HG03354 (cell line): Measurements from ENCODE around the gene DOCK3.
"Not testable (repeated sequence)": the region's sequence is repeated elsewhere in the genome, so short reads cannot be mapped to it uniquely, and the experiment has no call there.

Experiments
- ATAC-seq: cut with Tn5 transposase; IDR thresholded peaks from one replicate; pipeline ENCODE4 v1.9.1; 2021; ENCODE audit warnings: mild to moderate bottlenecking; ENCODE audit not compliant: unreplicated experiment, poor library complexity, severe bottlenecking

The DOCK3 gene

DNA sequence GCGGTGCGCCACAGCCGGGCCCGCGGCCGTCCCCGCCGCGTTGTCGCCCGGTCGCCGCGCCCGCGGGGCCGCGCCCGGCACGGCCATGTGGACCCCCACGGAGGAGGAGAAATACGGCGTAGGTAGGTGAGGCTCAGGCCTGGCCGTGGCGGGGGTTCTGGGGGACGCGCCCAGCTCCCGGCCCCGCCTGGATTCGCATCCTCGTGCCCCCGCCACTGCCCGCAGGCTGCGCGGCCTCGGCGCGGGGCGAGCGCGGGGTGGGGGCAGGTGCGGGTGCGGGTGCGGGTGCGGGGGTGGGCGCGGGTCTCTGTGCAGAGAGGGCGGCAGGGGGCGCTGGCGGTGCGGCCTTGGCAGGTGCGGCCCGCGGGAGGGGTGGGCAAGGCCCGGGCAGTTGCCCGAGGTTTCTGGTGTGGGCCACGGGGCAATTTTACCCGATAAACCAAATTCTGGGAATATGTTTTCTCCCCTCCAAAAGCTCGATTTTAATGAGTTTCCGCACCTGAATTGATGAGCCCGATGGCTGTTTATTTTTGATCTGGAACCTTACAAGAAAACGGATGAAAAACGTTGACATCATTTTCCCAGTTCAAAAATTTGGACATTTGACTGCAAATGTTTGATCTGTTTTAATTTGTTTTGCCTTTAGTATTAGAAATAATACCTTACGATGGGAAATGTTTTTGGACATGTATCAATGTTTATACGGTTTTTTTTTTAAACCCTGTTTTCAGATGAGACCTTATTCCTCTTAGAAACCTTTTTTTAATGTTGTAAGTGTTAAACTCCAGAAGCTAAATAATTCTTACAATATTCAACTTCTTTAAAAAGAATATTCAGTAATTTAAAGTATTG is 678 bp downstream of the DOCK3 start:
- ATAC-seq: no peak

DNA sequence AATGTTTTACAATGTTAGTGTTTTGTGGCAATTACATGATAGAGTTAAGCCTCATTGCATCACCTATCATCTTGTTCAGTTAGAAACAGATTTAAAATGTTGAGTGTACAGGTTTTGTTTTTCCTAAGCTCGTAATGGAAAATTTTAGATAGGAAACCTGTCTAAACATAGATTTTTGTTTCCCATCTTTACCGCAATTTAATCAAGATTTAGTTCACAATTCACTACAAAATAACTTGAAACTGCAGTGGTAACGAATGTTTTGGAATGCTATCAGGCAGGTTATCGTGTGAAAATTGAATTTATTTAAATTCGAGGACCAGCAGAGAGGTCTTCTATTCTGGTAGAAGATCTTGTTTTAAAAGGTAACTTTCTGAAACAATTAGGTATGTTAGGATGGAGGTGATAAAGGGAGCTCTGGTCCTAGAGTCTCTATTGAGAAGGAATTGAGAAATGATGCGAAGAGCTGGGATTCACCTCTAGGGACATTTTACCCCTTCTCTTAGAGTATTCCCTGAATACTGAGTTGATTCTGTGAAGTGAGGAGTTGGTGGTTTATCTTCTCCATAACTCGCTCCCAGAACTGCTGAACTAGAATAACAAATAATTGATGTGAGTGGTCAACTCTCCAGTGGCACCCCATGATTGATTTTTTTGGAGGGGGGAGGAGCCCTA is 1.4 kb downstream of the DOCK3 start:
- ATAC-seq: no peak

DNA sequence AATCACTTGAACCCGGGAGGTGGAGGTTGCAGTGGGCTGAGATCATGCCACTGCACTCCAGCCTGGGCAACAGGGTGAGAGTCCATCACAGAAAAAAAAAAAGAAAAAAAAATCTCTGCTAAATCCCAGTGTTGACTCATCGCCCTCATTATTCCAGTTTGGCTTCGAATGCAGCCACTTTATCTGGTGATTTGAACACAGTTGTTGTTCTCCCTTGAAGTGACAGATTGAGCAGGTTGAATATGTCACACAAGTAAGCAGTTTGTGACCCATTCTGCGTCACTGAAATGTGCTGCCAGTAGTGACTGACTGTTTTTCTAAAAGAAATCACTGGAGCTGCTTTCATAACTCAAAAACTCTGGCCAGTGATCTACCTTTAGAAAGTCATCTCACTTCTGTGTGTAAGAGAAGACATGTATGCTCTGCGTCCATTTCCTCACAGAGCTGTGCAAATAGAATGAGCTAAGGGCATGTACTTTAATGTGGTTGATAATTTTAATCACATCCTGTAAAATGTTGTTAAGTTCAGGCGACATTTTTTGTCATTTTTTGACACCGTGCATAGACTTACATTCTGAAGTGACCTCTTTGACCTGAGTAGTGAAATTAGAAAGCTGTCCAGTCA is 12.5 kb downstream of the DOCK3 start:
- no peak for ATAC-seq

DNA sequence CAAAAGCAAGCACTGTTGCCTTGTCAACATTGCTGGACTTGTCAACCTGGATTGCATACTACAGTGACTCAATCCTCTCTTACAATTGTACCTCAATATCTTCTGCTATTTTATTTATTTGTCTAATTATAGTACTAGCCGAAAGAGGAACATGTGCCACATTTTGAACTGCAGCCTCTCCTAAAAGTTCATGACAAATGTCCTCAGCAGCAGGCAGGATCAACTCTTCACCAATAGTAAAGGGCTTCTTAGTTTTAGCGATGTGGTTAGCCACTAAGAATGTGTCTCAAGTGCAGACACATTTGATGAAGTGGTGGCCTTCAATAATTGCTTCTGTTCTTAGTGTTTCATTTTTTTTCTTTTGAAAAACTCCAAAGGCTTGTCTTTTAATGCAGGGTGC is 13.2 kb downstream of the DOCK3 start:
- no peak for ATAC-seq

DNA sequence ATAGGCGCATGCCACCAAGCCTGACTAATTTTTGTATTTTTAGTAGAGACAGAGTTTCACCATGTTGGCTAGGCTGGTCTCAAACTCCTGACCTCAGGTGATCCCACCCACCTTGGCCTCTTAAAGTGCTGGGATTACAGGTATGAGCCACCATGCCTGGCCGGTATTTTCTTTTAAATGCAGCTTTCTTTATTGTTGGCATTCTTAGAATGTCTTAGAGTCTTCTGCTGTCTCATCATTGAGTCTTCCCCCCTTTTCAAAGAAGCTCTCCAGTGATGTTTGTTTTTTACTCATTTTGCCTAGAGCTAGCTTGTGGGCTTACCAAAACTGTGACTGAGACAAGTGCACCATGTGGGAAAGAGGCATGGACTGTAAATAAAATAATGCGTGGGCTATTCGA is 13.9 kb downstream of the DOCK3 start:
- ATAC-seq: not testable (repeated sequence)

DNA sequence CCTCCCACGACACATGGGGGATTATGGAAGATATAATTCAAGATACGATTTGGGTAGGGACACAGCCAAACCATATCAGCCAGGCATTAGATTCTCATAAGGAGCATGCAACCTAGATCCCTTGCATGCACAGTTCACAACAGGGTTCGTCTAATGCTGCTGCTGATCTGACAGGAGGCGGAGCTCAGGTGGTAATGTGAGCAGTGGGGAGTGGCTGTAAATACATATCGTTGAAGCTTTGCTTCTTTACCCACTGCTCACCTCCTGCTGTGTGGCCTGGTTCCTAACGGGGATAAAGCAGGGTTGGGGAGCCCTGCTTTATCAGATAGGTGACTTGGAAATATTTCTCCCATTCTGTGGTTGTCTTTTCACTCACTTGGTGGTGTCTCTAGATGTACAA is 14.8 kb downstream of the DOCK3 start:
- ATAC-seq: no peak

DNA sequence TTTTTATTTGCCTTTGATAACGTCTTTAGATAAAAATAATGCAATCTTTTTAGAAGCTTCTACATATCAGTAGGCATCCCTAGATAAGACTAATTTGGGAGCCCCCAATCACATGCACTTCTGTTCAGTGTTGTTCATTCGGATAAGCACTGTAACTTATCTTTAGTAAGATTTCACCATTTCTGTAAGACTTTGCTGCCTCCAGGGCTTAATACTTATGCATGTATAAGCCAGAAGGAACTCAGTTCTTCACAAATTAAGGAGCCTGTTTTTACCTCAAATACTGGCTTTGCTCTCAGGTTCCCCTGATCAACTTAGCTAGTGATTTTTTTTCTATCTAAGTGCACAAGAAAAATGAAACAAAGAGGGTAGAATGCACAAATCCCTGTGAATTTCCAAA is 20.3 kb downstream of the DOCK3 start:
- ATAC-seq: no peak

DNA sequence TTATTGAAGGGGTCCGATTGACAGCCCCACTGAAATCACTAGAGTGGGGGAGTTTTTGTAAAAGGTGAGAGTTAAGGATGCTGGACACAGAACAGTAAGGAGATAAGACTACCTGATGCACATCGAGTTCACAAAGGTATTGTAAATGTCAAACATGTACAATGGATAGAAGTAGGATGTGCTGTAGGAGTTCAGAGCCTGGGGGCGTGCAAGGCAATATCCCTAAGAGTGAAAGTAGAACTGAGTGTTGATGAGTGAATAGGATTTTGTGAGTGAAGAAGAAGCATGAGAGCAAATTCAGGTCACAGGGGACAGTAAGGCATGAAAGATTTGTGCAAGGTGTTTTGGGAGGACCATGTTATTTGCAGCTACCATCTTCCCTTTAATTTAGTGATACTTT is 21.5 kb downstream of the DOCK3 start:
- no peak for ATAC-seq

DNA sequence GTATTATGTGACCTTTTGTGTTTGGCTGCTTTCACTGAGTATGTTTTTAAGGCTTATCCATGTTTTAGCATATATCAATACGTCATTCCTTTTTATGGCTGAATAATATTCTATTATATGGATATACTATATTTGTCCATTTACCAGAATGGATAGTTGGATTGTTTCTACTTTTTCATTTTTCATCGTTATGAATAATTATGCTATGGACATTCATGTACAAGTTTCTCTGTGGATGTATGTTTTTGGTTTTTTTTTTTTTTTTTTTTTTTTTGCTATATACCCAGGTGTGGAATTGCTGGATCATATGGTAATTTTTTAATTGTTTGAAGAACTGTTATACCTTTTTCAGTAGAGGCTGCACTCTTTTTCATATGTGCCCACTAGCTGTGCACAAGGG is 23.5 kb downstream of the DOCK3 start:
- no peak for ATAC-seq

DNA sequence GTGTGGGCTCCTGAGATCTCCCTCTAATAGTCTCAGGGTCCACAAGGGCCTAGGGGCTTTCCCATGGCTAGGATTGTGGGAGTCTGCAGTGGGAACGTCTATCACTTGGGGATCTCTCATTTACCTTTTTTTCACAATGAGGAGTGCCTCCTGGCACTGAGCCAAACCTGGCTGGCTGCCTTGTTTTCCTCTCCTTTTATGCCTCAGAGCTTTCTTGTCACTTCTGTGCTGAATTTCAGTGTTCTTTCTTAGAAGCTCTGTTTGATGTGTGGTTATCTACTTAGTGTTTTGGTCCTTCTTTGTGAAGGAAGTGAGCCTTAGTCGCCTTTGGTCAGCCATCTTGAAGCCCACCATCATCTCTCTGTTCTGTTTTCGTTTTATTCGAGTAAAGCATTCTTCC is 33.9 kb downstream of the DOCK3 start:
- ATAC-seq: no peak

DNA sequence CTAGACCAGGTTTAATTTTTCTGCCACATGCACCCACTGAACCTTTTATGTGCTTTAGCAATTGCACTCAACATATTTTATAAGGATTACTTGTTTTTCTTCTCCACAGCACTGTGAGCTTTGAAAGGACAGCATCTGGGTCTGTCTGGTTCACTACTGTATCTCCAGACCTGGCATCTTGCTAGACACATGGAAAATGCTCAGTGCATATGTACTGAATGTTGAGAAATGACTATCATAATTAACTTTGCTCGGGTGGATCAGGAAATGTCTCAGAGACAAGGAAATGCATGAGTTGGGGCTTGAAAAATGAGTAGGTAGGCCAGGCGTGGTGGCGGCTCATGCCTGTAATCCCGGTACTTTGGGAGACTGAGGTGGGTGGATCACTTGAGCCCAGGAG is 40.2 kb downstream of the DOCK3 start:
- no peak for ATAC-seq

DNA sequence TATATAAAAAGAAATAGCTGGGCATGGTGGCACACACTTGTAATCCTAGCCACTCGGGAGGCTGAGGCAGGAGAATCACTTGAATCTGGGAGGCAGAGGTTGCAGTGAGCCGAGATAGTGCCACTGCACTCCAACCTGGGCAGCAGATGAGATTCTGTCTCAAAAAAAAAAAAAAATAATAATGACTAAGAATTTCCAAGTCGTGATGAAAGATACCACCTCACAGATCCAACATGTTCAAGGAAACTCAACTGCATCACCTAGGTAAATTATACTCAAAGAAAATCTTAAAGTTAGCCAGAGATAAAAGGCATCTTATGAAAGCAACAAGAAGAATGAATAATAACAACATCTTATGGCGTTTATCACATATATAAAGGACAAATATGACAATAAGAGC is 50.1 kb downstream of the DOCK3 start:
- no peak for ATAC-seq

DNA sequence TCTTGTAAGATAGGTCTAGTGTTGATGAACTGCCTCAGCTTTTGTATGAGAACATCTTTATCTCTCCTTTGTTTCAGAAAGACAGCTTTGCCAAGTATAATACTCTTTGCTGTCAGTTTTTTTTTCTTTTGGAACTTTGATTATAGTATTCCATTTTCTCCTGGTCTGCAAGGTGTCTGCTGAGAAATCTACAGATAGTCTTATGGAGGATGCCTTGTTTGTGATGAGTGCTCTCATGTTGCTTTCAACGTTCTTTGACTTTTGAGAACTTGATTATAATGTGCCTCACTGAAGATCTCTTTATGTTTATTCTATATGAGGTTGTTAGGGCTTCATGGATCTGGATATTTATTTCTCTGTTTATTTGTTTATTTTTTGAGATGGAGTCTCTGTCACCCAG is 60.3 kb downstream of the DOCK3 start:
- no peak for ATAC-seq

DNA sequence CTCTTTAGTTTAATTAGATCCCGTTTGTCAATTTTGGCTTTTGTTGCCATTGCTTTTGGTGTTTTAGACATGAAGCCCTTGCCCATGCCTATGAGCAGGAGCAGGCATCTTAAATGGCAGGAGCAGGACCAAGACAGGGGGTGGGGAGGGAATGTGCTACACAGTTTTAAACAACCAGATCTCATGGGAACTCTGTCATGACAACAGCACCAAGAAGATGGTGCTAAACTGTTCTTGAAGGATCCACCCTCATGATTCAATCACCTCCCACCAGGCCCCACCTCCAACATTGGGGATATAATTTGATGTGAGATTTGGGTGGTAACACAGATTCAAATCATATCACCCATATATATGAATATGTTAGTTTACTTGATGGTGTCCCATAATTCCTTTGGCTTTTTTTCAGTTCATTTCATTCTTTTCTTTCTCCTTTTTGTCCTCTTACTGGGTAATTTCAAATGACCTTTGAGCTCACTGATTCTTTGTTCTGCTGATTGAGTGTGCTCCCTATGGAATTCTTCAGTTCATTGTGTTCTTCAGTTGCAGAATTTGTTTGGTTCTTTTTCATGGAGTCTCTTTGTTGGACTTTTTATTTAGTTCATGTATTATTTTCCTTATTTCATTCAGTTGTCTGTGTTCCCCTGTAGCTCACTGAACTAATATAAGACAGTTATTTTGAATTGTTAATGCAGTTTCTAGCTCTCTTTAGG is 62.6 kb downstream of the DOCK3 start:
- ATAC-seq: no peak

DNA sequence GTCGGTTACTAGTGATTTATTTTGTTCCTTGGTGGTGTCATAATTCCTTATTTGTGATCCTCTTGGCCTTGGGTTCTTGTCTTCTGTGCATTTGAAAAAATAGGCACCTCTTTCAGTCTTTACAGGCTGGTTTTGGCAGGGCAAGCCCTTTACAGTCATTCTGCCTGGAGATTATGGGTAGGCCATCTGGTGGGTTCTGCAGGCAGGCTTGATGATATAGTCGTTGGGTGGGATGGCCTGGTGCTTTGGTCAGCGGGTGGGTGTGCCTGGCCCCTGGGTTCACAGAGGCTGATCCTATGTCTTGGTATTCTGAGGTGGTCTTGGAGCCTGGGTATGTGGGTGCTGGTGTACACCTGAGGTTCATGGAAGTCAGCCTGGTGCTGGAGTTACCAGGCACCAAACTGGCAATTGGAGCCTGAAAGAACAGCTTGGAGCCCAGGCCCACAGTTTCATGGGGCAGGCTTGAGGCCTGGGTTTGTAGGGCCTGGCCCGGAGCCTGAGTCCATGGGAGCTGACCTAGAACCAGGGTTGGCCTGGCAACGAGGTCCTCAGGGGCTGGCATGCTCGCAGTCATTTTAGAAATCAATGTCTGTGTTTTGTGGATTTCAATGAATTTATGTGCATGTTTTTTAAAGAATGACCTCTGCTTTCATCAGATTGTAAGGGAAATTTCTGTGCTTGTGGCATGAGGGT is 63.3 kb downstream of the DOCK3 start:
- ATAC-seq: no peak

DNA sequence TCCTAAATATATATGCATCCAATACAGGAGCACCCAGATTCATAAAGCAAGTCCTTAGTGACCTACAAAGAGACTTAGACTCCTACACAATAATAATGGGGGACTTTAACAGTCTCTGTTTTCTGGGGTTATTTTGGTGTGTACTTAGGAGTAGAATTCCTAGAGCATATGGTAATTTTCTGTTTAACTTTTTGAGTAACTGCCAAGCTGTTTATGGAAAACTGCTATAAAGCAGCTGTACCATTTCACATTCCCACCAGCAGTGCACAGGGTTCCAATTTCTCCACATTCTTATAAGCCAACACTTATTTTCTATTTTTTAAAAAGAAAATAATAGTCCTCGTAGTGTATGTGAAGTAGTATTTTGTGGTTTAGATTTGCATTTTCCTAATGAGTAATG is 68.9 kb downstream of the DOCK3 start:
- no peak for ATAC-seq

DNA sequence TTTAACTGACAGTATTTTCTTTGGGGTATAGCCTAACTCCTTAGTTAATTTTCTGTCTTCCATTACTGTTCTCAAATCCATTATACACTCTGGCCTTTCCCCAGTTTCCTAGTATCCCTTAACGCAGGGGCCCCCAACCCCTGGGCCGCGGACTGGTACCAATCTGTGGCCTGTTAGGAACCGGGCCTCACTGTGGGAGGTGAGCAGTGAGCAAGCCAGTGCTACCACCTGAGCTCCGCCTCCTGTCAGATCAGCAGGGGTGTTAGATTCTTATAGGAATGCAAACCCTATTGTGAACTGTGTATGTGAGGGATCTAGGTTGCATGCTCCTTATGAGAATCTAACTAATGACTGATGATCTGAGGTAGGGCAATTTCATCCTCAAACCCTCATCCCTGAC is 75.1 kb downstream of the DOCK3 start:
- no peak for ATAC-seq

DNA sequence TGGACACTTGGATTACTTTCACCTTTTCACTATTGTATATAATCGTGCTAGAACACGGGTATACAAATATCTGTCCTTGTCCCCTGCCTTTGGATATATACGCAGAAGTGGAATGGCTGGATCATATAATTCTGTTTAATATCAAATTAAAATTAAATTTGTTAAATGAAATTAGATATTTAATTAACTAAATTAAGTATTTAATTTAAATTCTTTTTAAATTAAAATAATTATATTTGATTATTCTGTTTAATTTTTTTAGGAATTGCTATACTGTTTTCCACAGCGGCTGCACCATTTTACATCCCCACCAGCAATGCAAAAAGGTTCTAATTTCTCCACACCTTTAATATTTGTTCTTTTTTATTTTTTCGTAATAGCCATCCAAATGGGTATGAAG is 84.3 kb downstream of the DOCK3 start:
- no peak for ATAC-seq

DNA sequence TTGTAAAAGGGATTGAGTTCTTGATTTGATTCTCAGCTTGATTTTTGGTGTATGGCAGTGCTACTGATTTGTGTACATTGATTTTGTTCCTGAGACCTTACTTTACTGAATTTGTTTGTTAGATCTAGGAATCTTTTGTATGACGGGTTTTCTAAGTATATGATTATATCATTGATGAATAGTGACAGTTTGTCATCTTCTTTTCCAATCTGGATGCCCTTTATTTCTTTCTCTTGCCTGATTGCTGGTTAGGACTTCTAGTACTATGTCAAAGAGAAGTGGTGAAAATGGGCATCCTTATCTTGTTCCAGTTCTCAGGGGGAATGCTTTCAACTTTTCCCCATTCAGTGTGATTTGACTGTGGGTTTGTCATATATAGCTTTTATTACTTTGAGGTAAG is 103.0 kb downstream of the DOCK3 start:
- ATAC-seq: no peak

DNA sequence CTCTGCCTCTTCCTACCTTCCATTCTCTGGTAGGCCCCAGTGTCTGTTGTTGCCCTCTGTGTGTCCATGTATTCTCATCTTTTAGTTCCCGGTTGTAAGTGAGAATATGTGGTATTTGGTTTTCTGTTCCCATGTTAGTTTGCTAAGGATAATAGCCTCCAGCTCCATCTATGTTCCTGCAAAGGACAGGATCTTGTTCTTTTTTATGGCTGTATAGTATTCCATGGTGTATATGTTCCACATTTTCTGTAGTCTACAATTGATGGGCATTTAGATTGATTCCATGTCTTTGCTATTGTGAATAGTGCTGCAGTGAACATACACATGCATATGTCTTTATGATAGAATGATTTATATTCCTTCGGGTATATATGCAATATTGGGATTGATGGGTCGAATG is 107.0 kb downstream of the DOCK3 start:
- not testable (repeated sequence) for ATAC-seq
